ENCODE results near the gene LDLRAD3. TPM values are rescaled to one million over a fixed set of nuclear protein-coding genes. Genes with fewer than 3 reads are reported as not detected.

LDLRAD3 gene
- total RNA-seq, 1 experiment from 2014 or later = 12.1 TPM

GRCh38 chr11:35994421-35994820 lies 50.6 kb downstream of the LDLRAD3 start:
- H3K27ac ChIP-seq (ENCODE audit: insufficient read length, low read depth, low read length) = no peak overlapping the region
- H2BK12ac ChIP-seq (ENCODE audit: insufficient read length, low read depth, low read length) = no peak overlapping the region
- H3K4me1 Mint-ChIP-seq = peaks cover 22 to 39% of the 10 kb centered on the region in 2 experiments
- peaks cover 15% of the 10 kb centered on the region for H3K4me1 ChIP-seq (ENCODE audit: insufficient read depth, low read length)
- no CpG with 5 or more reads among the region's 2 CpGs for whole genome bisulfite sequencing (ENCODE audit: extremely low coverage, insufficient read length, low lambda C conversion rate)
- no peak overlapping the region for H3K14ac ChIP-seq (ENCODE audit: insufficient read depth, low read length)
- no peak overlapping the region for H4K91ac ChIP-seq (ENCODE audit: insufficient read length, low read depth, low read length)
- peaks cover 0 to 21% (median 9%) of the 10 kb centered on the region in 3 experiments; a peak in 5 of 7 replicates for H3K36me3 Mint-ChIP-seq (ENCODE audit: insufficient read depth in 1 of 3, low read depth in 3 of 3)
- H3K79me2 ChIP-seq (ENCODE audit: insufficient read depth, low read length) = no peaks in the 10 kb centered on the region; the same call in 1 of the 2 replicates
- no peak overlapping the region for H3K4me3 Mint-ChIP-seq
- H2AFZ ChIP-seq (ENCODE audit: low read length) = no peak overlapping the region
- no peaks in the 10 kb centered on the region for H3K27me3 ChIP-seq (ENCODE audit: insufficient read depth, low read length)
- no peak overlapping the region for H4K5ac ChIP-seq (ENCODE audit: insufficient read length, low read depth, low read length)
- H3K4ac ChIP-seq (ENCODE audit: low read depth, low read length) = no peak overlapping the region
- H3K9ac ChIP-seq (ENCODE audit: extremely low read depth, insufficient read length, low read length) = no peak overlapping the region
- no peak overlapping the region for H2BK15ac ChIP-seq (ENCODE audit: low read depth, low read length)
- H2AK5ac ChIP-seq (ENCODE audit: insufficient read length, low read length) = no peak overlapping the region
- no peak overlapping the region for H2BK120ac ChIP-seq (ENCODE audit: low read depth, low read length, poor library complexity, severe bottlenecking)
- H3K23me2 ChIP-seq (ENCODE audit: insufficient read length, low read depth, low read length, poor library complexity, severe bottlenecking) = no peaks in the 10 kb centered on the region
- H3K9me3 Mint-ChIP-seq = peaks cover 4 to 7% of the 10 kb centered on the region in 2 experiments; a peak in 4 of 5 replicates
- H3K56ac ChIP-seq (ENCODE audit: insufficient read length, low read depth, low read length) = no peak overlapping the region
- H4K20me1 ChIP-seq (ENCODE audit: control insufficient read depth, insufficient read depth, insufficient read length) = no peaks in the 10 kb centered on the region
- no peak for TF ChIP-seq CTCF (conservative IDR thresholded peaks at IDR 0.05)
- H2BK20ac ChIP-seq (ENCODE audit: low read depth, low read length, poor library complexity, severe bottlenecking) = no peak overlapping the region
- H3K23ac ChIP-seq (ENCODE audit: insufficient read length, low read depth, low read length) = no peak overlapping the region
- H3K27ac Mint-ChIP-seq = no peak overlapping the region
- no peak overlapping the region for H3T11ph ChIP-seq (ENCODE audit: low read length)
- H3K27me3 Mint-ChIP-seq (ENCODE audit: low read depth) = no peaks in the 10 kb centered on the region
- DNase-seq = no peak
- H4K8ac ChIP-seq (replicated peaks; ENCODE audit: insufficient read length, low read depth, low read length) = no peak overlapping the region
- H3K9me3 ChIP-seq (ENCODE audit: control insufficient read depth, low read depth, low read length) = no peaks in the 10 kb centered on the region
- peaks cover 2% of the 10 kb centered on the region for H3K79me1 ChIP-seq (ENCODE audit: insufficient read depth, low read depth, low read length, poor library complexity, severe bottlenecking)
- no peak overlapping the region for H2BK5ac ChIP-seq (ENCODE audit: insufficient read length, low read length)
- H3K4me2 ChIP-seq (ENCODE audit: insufficient read depth, insufficient read length, low read length) = no peak overlapping the region
- no peak overlapping the region for H3K18ac ChIP-seq (ENCODE audit: insufficient read length, low read depth, low read length)
